Inflammatory macrophage treated with lipopolysaccharide for 4 hours (primary cell): ENCODE data around the gene FAM76A.
"Not testable (repeated sequence)": the region's sequence is repeated elsewhere in the genome, so short reads cannot be mapped to it uniquely, and the experiment has no call there.

Source experiments
- DNase-seq: peaks from one replicate; pipeline ENCODE4 v3.0.0-alpha.2; 2020

Gene FAM76A

GRCh38 chr1:27726173-27727044 is 648 bp downstream of the FAM76A start:
- DNase-seq: peak; percentile 53

GRCh38 chr1:27727126-27727525 is 1.4 kb downstream of the FAM76A start:
- DNase-seq: peak; percentile 70

- no peak for DNase-seq
Observed at GRCh38 chr1:27736252-27736651, 10.5 kb downstream of the FAM76A start.

GRCh38 chr1:27741121-27741520 is 15.4 kb downstream of the FAM76A start:
- DNase-seq: no peak

GRCh38 chr1:27744556-27744955 is 18.8 kb downstream of the FAM76A start:
- DNase-seq: no peak

GRCh38 chr1:27745466-27745865 is 19.7 kb downstream of the FAM76A start:
- DNase-seq: no peak

GRCh38 chr1:27752360-27752759 is 26.6 kb downstream of the FAM76A start:
- no peak for DNase-seq

- DNase-seq: no peak
Observed at GRCh38 chr1:27755286-27755685, 29.5 kb downstream of the FAM76A start.

GRCh38 chr1:27755865-27756264 is 30.1 kb downstream of the FAM76A start:
- DNase-seq: no peak

GRCh38 chr1:27759236-27759635 is 33.5 kb downstream of the FAM76A start:
- DNase-seq: no peak

- DNase-seq: peak; percentile 5
Observed at GRCh38 chr1:27760426-27760825, 34.7 kb downstream of the FAM76A start.

GRCh38 chr1:27762033-27762432 is 36.3 kb downstream of the FAM76A start:
- no peak for DNase-seq

GRCh38 chr1:27763358-27763757 is 37.6 kb downstream of the FAM76A start:
- no peak for DNase-seq

- no peak for DNase-seq
Observed at GRCh38 chr1:27770293-27770830, 44.6 kb downstream of the FAM76A start.

- DNase-seq: peak; percentile 37
Observed at GRCh38 chr1:27772036-27772931, 46.5 kb downstream of the FAM76A start.

- peak; percentile 100 for DNase-seq
Observed at GRCh38 chr1:27772932-27773825, 47.4 kb downstream of the FAM76A start, which contains the start of gene STX12. TSS of gene STX12 (plus strand) at chr1:27773219. CDS start at chr1:27773308, 89 bp downstream.

- DNase-seq: peak; percentile 83
Observed at GRCh38 chr1:27773826-27774445, 48.2 kb downstream of the FAM76A start.

GRCh38 chr1:27774654-27775053 is 48.9 kb downstream of the FAM76A start:
- DNase-seq: peak; percentile 19

- peak; percentile 16 for DNase-seq
Observed at GRCh38 chr1:27775336-27775735, 49.6 kb downstream of the FAM76A start.

GRCh38 chr1:27776276-27776675 is 50.5 kb downstream of the FAM76A start:
- not testable (repeated sequence) for DNase-seq

GRCh38 chr1:27778056-27778455 is 52.3 kb downstream of the FAM76A start:
- no peak for DNase-seq

- DNase-seq: peak; percentile 62
Observed at GRCh38 chr1:27779122-27779521, 53.4 kb downstream of the FAM76A start.
